Ammon's horn (tissue), 1 donor: ENCODE measurements around the gene DNAAF3.
"Not testable (repeated sequence)": the region's sequence is repeated elsewhere in the genome, so short reads cannot be mapped to it uniquely, and the experiment has no call there.

Source experiments
- DNase-seq: peaks from one replicate; pipeline ENCODE4 v3.0.0-alpha.2; 2016; ENCODE audit warnings: low spot score

Gene DNAAF3

GRCh38 chr19:55166530-55167268 is at the start of gene DNAAF3:
DNAAF3 (minus strand) TSS chr19:55166613; CDS start chr19:55166413, 200 bp downstream.
- peak; percentile 96 for DNase-seq

- DNase-seq = no peak
Observed at GRCh38 chr19:55213547-55213946, 47.1 kb upstream of the DNAAF3 start.

- DNase-seq = no peak
Observed at GRCh38 chr19:55212447-55212846, 46.0 kb upstream of the DNAAF3 start.

DNA sequence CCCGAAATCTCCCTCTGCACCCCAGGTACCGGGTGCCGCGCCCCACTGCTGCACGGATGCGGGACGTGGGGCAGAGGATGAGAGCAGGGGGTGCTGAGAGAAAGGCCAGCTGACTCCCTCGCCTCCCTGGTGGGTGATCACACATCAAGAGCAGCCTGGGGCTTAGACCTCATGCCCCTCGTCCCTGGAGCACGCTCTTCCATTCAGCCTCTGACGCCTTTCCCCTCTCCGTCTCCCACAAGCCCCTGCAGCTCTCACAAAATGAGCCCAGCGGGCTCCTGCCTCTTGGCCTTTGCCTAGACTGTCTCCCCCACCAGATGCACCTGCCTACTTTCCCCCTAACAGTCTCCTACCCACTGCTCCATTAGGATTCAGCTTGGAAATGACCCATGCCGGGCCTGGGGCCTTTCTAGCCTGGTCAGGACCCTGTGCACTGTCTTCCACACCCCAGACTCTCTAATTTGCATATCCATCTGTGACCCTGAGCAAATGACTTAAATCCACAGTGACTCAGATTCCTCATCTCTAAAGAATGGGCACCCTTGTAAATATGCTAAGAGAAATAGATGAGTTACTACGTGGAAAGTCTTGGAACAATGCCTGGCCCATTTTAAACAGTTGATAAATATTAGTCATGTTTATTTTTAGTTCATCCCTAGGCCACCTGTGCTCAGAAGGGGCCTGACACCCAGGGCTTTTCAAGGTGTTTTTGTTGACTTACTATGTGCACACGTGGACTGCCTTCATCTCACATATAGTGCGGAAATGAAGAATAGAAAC is 43.5 kb upstream of the DNAAF3 start:
- no peak for DNase-seq

GRCh38 chr19:55208880-55209692 is 42.7 kb upstream of the DNAAF3 start, which contains the start of gene PTPRH:
PTPRH (minus strand) TSS chr19:55209501; CDS start chr19:55209433, 68 bp downstream.
- DNase-seq = no peak

DNA sequence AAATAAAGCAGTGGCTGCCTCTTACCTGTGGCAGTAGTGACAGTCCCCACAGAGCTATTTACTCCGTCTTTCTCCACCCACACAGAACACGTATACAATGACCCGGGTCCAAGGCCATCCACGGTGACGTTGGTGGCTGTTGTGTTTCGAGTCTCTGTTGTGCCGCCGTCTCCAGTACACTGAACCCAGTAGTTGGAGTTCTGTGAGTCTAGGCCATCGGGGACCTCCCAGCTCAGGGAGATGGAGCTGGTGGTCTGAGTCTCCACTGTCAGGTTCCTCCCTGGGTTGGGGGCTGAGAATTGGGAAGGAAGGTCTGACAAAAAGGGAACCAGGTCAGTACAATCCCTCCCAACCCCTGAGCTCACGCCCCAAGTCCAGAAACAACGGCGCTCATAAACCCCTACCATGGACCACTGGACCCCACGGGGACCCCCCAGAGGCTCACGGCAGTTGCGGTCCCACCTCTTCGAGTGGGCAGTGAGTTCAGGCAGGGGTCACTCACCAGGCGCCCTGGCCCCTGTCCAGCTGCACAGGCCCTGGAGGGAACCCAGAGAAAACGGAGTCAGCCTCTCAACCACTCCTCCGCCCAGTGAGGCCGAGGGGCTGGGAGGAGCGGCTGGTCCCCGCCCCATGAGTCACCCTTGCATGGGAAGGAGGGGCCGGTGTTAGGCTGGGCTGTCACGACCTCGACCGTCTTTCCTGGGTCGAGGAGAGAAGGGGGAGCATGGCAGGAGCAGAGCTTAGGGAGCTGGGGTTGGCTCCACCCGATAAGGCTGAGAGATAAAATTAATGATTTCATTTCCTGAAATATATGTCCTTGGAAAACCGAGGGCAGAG is 40.5 kb upstream of the DNAAF3 start:
- DNase-seq = peak; percentile 39

DNA sequence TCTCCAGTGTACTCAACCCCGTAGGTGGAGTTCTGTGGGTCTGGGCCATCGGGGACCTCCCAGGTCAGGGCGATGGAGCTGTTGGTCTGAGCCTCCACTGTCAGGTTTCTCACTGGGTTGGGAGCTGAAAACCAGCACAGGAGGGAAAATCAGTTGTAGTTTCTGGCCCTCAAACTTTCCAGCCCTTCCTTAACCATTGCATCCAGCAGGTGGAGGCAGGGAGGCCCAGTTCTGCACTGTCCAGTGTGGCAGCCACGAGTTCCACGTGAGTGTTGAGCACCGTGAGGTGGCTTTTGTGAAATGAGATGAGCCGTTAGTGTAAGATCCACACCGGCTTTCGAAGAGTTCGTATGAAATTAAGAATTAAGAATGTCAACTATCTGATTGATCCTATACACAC is 35.8 kb upstream of the DNAAF3 start:
- not testable (repeated sequence) for DNase-seq

- DNase-seq = no peak
Observed at GRCh38 chr19:55199620-55200204, 33.3 kb upstream of the DNAAF3 start.

DNA sequence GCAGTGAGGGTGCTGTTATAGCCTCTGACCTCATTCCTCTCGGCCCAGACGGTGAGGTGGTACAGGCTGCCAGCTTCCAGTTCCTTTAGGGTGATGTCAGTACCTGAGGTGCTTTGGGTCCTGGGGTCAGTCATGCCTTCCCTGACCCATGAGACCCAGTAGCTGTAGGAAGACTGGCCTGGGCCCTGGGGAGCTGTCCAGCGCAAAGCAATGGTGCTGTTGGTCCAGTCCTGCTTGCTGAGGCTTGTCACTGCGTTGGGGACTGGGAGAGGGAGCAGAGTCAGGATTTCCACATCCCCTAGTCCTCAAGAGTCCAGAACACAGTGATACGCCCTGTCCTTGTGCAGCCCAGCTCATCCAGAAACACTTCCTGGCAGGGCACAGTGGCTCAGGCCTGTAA is 32.2 kb upstream of the DNAAF3 start:
- no peak for DNase-seq

GRCh38 chr19:55197528-55197927 is 31.1 kb upstream of the DNAAF3 start:
- peak; percentile 49 for DNase-seq

DNA sequence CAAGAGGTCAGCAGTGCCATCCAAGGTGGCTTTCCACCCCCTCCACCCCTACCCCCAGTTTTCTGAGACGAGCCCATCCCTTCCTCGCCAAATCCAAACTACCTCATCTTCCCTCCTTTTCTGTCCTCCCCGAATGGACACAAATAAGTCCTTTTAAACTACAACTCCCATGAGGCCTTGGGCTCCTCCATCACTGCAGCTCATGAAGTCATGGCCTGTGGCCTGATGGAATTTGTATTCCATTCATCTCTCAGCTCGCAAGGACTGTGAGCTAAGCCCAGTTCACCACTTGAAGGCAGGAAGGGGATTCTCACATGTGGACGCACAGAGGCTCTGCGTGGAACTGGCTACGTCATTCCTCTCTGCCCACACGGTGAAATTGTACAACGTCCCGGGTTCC is 30.4 kb upstream of the DNAAF3 start:
- DNase-seq = no peak

- DNase-seq = peak; percentile 71
Observed at GRCh38 chr19:55193481-55193880, 27.1 kb upstream of the DNAAF3 start.

GRCh38 chr19:55189403-55189835 is 23.0 kb upstream of the DNAAF3 start:
- DNase-seq = peak; percentile 69

DNA sequence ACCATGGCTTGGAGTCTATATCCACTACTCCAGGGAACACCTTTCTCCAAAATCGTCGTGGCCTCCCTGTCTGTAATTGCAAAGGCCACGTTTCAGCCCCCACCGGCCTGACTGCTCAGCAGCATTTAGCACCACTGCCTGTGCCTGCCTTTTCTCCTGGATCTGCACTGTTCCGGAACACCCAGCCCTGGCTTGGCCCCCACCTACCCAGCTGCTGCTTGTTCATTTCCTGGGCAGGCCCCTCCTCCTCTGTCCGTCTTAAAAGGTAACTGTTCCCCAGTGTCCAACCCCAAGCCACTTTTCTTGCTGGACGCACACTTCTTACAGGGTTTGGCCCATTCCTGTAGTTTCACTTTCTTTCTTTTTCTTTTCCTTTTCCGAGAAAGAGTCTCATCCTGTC is 22.2 kb upstream of the DNAAF3 start:
- no peak for DNase-seq

GRCh38 chr19:55186080-55186479 is 19.7 kb upstream of the DNAAF3 start:
- DNase-seq = no peak

DNA sequence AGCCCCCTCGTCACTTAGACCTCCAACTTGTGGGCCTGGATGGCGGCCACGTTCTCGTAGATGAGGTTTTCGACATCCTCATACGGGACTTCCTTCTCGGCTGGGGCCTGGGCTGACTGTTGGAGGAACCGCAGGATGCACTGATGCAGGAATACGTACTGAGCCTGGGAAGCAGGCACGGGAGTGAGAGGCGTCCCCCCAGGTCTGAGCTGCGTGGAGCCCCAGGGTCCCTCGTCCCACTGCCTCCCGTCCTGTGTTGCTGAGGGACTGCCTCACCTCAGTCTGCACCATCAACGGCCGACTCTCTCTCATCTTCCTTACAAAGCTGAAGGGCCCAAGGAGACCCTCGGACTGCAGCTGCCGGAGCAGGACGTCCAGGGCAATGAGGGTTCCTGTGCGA is 15.3 kb upstream of the DNAAF3 start:
- DNase-seq = no peak

GRCh38 chr19:55179606-55180484 is 13.4 kb upstream of the DNAAF3 start, which contains the start of gene SYT5:
SYT5 (minus strand) TSS chr19:55180289; CDS start chr19:55179041, 1,248 bp downstream.
- DNase-seq = no peak

DNA sequence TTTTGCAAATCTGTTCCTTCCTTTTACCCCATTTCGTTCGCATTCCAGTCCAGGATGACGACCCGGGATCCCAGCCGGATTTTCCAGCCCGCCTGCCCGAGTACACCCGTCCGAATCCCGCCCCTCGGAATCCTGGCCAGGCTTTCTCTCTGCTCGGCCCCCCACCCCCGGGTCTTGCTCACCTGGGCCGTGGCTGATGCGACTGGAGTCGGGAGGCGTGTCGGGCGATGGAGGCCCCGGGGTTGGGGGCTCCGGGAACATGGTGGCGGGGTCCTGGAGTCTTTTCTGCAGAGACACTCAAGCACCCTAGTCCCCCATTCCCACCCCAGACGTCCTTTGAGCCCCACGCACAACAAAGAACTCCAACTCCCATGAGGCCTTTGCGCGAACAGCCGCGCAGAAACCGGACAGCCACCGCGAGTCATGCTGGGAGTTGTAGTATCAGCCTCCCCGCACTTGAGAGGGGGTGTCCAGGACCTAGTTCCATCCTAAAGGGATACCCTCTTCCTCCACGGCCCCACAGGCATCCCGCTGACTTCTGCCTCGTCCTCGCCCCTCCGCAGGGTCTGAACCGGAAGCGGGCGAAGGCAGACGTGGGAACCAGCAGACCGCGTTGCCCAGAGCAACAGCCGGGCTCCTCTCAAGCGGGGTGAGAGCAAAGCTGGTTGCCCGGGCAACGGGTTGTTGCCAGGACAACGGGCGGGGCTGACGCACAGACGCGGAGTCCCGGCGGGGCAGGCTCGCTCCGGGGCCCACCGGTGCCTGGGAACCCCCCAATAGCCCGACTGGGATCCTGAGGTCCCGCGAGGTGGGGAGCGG is 12.6 kb upstream of the DNAAF3 start:
- DNase-seq = peak; percentile 86

- no peak for DNase-seq
Observed at GRCh38 chr19:55176076-55176475, 9.7 kb upstream of the DNAAF3 start.
